HG03025 (cell line): ENCODE results near the gene INTS1.
"Not testable (repeated sequence)": the region's sequence is repeated elsewhere in the genome, so short reads cannot be mapped to it uniquely, and the experiment has no call there.

Experiments used
- ATAC-seq: cut with Tn5 transposase; IDR thresholded peaks from one replicate; pipeline ENCODE4 v1.9.1; 2021; ENCODE audit warnings: mild to moderate bottlenecking, moderate library complexity; ENCODE audit not compliant: unreplicated experiment, low FRiP score

The INTS1 gene

DNA sequence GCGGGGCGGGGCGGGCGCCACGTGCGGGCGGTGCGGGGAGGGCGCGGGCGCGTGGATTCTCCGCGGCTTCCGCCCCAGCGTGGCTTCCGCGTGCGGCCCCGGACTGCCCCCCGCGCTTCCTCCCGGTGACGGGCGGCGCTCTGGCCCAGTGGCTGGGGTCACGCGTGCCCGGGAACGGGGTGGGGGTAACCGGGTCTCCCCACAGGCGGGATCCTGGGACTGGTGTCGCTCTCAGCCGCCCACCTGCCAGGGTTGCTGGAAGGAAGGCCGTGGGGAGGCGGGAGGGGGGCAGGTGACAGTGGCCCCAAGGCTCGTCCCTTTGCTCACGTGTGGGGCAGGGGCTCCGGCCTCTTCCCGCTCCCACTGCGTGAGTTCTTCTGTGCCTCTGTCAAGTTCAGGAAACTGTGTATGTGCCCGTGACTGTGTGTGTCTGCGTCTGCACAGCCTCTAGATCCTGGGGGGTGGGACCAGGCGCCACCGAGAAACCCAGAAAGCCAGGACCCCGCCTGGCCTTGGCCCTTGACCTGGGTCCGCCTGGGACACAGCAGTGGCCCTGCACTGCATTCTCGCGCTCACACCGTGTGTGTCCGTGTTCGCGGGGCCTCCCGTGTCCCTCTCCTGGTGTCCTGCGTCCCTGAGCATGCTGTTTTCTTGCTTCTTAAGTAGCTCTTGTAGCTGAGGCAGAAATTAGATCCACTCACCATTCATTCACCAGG, 27.2 kb upstream of the INTS1 start:
- peak; percentile 11 for ATAC-seq

- ATAC-seq, result peak; percentile 13
Measured at GRCh38 chr7:1530946-1531262, 26.7 kb upstream of the INTS1 start.

DNA sequence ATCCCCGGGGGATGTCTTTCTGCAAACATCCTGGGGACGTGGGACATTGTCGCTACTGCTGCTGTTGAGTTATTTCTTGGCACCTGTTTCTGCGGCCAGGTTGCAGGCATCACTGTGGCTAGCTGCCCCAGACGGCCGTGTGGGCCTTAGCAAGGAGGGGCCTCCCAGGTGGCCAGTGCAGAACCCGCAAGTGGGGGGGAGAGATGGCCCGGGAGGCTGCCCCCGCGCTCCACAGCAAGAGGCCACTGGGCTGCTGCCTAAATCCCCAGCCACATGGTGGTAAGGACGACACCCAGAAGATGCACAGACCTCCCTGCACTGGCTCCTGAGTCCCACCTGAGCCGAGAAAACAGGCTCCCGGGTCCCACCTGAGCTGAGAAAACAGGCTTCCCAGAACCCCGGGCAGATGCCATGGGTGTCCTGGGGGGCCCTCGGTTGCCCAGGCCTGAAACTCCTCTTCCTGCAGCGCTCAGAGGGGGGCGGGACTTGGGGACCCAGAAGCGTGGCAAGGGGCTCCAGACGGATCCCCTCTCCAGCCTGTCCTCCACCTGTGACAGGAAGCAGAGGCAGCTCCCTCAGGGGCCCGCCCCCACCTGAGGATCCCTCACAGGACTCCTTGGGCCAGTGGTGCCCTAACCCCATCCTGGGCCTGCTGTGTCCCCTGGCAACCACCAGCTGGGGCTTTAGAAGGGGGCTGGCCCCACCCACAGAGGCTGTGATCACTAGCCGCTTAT, 25.4 kb upstream of the INTS1 start:
- no peak for ATAC-seq

- ATAC-seq, result no peak
Measured at GRCh38 chr7:1526271-1526754, 22.1 kb upstream of the INTS1 start.

DNA sequence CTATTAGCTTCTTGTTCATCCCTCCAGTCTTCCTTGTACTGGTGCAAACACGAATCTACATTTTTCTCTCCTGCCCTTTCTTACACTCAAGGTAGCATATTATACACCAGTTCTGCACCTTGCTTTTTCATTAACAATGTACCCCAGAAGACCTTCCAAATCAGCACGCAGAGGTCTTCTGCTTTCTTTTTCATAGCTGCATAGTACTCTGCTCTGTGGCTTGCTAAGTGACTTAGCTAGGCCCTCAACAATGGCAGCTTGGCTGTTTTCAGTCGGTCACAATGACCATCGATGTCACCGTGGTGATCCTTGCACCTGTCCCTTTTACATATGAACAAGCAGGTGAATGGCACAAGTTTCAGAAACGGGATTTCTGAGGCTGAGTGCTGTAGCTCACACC, 21.2 kb upstream of the INTS1 start:
- ATAC-seq, result no peak

GRCh38 chr7:1523844-1524243, 19.7 kb upstream of the INTS1 start:
- no peak for ATAC-seq

DNA sequence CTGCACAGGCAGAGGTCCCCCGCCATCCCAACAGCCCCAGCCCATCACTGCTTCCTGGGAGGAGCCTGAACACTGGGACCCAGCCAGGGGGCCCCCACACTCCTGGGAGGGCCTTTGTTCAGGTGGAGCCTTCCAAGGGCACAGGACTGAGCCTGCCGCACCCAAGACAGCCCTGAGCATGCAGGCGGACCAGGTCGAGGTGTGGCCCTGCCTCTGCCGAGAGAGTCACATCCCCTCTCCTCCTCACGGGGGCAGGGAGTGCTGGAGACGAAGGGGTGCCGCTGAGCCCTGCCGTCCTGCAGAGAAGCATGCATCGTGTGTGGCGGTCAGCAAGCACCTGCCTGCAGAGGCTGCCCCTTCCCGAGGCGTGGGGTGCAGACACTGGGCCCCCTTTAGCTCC, 19.0 kb upstream of the INTS1 start:
- no peak for ATAC-seq

DNA sequence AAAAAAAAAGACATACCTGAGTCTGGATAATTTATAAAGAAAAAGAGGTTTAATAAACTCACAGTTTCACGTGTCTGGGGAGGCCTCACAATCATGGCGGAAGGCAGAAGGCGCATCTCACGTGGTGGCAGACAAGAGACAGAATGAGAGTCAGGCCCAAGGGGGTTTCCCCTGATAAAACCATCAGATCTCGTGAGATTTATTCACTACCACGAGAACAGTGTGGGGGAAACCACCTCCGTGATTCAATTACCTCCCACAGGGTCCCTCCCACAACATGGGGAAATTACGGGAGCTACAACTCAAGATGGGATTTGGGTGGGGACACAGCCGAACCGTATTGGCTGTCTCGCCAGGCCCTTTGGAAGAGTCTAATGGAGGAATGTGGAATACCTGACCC, 17.3 kb upstream of the INTS1 start:
- no peak for ATAC-seq

DNA sequence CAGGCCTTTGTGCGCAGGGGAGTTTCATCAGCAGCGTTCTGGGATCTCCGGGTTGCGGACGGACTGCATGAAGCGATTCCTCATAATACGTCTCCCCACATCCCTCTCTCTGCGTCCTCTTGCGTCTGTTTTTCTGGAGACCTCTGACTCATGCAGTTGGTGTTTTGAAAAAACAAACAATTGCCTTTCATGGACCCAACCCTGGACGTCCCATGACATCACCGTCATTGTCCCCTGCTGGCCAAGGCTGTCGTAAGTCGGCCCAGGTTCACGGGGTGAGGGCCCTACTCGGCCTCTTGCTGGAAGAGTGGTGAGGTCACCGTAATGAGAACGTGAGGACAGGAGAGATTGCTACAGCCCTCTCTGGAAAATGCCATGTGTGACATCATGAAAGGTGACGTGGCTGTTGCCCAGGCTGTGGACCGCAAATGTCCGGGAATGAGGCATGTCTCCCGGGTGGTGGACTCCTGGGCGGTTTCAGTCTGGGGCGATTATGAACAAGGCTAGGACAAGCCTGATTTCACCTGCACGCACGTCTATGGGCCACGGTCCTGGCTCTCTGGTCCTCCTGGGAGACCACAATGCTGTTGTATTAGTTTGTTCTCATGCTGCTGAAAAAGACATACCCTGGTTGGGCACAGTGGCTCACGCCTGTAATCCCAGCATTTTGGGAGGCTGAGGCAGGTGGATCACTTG, 16.5 kb upstream of the INTS1 start:
- ATAC-seq, result no peak

DNA sequence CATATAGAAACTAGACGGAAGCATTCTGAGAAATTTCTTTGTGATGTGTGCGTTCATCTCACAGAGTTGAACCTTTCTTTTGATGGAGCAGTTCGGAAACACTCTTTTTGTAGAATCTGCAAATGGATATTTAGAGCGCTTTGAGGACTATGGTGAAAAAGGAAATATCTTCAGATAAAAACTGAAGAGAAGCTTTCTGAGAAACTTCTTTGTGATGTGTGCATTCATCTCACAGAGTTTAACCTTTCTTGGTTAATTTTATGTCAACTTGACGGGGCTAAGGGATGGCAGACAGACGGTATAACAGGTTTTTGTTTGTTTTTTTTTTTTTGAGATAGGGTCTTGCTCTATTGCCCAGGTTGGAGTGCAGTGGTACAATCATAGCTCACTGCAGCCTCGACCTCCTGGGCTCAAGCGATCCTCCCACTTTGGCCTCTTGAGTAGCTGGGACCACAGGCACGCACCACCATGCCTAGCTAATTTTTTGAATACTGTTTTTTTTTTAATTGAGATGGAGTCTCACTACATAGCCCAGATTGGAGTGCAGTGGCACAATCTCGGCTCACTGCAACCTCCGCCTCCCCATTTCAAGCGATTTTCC, 15.2 kb upstream of the INTS1 start:
- ATAC-seq, result not testable (repeated sequence)

DNA sequence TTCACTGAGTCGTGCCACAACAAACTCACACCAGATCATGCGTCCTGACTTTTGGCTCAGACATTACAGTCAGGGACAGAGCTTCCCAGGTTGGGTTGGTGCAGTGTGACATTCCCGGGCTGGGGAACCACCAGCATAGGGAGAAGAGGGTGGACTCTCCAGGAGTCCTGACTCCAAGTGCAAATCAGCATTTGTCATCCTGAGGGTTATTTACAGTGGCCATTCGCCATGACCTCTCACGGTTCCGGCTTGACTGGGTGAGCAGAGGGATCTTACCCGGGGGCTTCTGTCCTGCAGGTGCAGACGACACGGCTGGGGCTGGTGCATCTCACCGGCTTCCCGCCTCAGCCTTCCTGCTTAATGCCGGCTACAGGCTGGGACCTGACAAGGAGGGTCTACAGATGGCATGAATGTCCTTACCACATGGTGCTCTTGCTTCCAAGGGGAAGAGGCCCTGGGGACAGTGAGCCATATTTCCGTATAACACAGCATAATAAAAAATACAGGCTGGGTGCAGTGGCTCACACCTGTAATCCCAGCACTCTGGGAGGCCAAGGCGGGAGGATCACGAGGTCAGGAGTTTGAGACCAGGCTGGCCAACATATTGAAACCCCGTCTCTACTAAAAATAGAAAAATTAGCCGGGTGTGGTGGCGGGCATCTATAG, 12.5 kb upstream of the INTS1 start:
- ATAC-seq, result no peak

DNA sequence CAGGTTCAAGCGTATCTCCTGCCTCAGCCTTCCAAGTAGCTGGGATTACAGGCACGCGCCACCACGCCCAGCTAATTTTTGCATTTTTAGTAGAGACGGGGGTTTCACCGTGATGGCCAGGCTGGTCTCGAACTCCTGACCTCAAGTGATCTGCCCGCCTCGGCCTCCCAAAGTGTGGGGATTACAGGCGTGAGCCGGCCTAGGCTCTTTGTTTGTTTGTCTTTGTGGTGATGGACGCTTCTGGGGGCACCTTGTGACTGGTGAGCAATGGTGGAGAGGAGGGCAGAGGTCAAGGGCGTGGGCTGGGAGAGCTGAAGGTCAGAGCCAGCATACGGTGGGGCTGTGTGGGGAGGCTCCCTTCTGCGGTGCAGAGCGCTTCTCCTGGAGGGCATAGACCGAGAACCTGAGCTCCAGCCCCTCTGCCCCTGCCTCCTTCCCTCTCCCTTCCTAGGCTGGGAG, 11.3 kb upstream of the INTS1 start:
- ATAC-seq, result not testable (repeated sequence)

DNA sequence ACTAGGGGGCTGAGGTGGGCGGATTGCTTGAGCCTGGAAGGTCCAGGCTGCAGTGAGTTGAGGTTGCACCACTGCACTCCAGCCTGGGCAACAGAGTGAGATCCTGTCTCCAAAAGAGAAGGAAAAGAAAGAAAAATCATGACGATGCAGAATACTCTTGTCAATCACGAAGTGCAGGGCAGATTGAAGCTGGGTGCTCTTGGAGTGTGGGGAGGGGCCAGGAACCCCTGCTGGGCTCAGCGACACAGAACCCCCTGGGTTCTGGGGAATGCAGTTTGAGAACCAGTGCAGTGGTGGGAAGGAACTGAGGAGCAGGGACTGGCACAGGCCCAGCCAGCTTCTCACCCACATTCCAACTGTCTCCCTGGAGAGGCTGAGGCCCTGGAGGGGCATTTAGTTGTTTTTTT, 10.8 kb upstream of the INTS1 start:
- no peak for ATAC-seq

DNA sequence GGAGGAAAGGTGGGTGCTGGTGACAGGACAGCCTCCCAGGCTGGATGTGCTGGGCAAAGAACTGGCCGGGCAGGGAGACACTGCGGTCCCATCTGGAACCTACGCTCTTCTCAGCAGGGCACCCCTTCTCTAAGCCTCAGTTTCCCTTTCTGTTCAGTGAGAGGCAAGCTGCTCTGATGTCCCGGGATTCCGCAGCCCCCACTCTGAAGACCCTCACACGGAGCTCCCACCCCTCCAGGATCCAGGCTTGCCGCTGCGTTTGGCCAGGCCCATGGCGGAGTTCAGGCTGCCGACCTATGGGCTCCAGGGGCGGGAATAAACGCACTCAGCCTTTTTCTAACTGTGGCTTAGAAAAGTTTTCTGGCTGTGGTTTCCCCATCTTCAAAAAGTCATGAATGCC, 10.2 kb upstream of the INTS1 start:
- no peak for ATAC-seq

DNA sequence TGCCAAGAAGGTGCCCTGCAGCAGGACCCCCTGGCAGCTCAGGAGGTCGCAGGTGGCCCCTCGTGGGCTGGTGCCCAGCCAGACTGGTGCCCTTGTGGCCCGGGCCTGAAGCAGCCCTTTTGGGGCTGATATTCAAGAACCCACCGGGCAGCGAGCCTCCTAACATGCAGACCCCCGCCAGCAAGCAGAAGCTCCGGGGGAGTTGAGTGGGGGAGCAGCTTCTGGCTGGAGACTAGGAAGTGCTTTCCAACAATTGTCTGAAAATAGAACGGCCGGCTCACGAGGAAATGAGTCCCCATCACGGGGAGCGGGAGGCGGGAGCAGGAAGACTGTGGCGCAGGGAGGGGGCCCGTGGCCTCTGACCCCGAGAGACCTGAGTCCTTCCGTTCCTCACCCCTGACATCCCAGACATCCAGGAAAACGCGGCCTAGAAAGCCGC, 9.5 kb upstream of the INTS1 start:
- ATAC-seq, result no peak

DNA sequence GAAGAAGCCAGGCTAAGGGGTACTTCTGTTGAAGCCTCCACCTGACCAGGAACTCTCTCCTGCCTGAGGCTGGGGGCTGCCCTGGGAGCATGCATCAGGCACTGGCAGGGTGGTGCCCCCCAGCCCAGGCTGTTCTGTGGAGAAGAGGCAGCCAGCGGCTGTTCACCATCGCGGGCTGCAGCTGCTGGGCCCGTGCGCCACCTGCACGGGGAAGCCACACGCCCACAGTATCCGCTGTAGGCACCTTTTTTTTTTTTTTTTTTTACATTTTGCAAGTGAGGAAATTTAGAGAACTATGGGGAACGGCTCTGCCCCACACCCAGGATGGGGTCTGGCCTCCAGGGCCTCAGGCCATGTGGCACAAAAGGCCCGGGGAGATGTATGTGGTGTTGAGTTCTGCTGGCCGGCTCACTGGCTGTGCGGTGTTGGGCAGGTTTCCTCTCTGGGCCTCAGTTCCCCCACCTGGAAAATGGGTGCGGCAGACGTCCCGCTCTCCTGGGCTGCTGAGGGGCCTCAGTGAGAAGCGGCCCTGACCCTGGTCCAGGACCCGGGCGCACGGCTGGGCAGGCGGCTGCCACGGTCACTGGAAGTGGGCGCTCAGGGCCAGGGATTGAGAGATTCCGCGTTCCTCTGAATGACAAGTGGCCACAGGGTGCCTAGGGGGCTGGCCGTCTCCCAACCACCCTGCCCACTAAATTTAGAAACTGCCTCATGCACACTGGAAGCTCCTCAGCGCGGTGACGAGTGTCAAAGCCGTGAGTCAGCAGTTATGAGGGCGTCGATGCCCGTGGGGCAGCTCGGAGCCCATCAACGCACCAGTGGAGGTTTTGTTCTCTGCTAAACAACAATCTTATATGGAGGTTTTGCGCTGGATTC, 8.8 kb upstream of the INTS1 start:
- ATAC-seq, result no peak

- ATAC-seq, result no peak
Measured at GRCh38 chr7:1511444-1512422, 7.5 kb upstream of the INTS1 start.

DNA sequence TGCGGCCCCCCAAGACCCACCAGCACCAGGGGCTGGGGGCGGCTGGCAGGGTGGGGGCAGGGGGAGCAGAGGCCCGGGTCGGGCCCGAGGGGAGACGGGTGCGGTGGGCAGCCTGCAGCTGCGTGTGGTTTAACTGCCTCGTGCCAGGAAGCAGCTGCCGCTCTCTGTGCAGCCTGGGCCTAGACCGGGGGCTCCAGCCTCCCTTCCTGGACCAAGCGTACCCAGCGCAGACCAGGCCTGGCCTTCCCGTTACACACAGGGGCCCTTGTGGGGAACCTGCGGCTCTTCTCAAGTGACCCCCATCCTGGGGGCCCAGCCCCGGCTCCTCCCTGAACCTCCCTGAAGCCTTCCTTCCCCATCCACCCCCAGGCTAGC, 6.6 kb upstream of the INTS1 start:
- ATAC-seq, result no peak
